Fibroblast of the aortic adventitia (primary cell): ENCODE measurements around the gene UGGT2. TPM values are rescaled to one million over a fixed set of nuclear protein-coding genes. Genes with fewer than 3 reads are reported as not detected.
"Not testable (repeated sequence)": the region's sequence is repeated elsewhere in the genome, so short reads cannot be mapped to it uniquely, and the experiment has no call there.

Source experiments
- DNase-seq: peaks from one replicate; pipeline ENCODE4 v3.0.0-alpha.2; 2010; ENCODE audit warnings: low read depth
- H3K4me3 ChIP-seq: 2 replicates; pipeline ENCODE4 v1.5.1; 2011; ENCODE audit warnings: low read depth, mild to moderate bottlenecking, control low read depth, low read length, moderate library complexity
- total RNA-seq: library from RNA; depleted of rRNA; stranded (reverse); fragments of >200 nt; gene quantifications from 2 replicates; pipeline ENCODE4 v1.2.3, GENCODE V29; 2012; ENCODE audit warnings: low replicate concordance
- TF ChIP-seq, protein P1 (sequence below): IDR thresholded peaks from 2 replicates; pipeline ENCODE4 v1.5.1; 2011; ENCODE audit warnings: mild to moderate bottlenecking, low read length, control low read depth, inconsistent platforms; ENCODE audit not compliant: insufficient read depth

UGGT2 gene
- total RNA-seq, 1 donor, result 67.3 TPM

GRCh38 chr13:95788100-95788463 is 265.1 kb downstream of the UGGT2 start:
- TF ChIP-seq, protein P1, sequence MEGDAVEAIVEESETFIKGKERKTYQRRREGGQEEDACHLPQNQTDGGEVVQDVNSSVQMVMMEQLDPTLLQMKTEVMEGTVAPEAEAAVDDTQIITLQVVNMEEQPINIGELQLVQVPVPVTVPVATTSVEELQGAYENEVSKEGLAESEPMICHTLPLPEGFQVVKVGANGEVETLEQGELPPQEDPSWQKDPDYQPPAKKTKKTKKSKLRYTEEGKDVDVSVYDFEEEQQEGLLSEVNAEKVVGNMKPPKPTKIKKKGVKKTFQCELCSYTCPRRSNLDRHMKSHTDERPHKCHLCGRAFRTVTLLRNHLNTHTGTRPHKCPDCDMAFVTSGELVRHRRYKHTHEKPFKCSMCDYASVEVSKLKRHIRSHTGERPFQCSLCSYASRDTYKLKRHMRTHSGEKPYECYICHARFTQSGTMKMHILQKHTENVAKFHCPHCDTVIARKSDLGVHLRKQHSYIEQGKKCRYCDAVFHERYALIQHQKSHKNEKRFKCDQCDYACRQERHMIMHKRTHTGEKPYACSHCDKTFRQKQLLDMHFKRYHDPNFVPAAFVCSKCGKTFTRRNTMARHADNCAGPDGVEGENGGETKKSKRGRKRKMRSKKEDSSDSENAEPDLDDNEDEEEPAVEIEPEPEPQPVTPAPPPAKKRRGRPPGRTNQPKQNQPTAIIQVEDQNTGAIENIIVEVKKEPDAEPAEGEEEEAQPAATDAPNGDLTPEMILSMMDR, result no peak
- DNase-seq, result no peak
- H3K4me3 ChIP-seq, result no peak overlapping the region

- DNase-seq, result no peak
- TF ChIP-seq, protein P1, result no peak
- no peak overlapping the region for H3K4me3 ChIP-seq
Measured at GRCh38 chr13:95787356-95788099, 265.7 kb downstream of the UGGT2 start.

DNA sequence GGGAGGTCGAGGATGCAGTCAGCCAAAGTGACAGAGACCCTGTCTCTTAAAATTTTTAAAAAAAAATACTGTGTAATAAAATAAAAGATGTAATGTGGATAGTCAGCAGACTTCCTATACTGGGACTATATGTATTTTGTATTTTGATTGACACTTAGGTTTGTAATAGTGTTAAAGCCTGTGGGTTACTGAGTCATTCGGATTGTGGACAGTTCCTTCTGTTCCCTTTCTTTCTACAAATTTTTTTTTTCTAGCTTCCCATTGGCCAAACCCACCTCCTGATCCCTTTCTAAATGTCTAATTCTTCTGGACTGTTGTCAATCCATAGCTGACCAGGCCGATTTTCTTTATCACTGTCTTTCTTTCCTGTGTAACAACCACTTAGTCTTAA is 268.3 kb downstream of the UGGT2 start:
- TF ChIP-seq, protein P1, result no peak
- H3K4me3 ChIP-seq, result no peak overlapping the region
- peak; percentile 23 for DNase-seq

- DNase-seq, result peak; percentile 88
- TF ChIP-seq, protein P1, result no peak
Measured at GRCh38 chr13:95784161-95784899, 268.9 kb downstream of the UGGT2 start.

GRCh38 chr13:95783747-95784146 is 269.5 kb downstream of the UGGT2 start:
- H3K4me3 ChIP-seq, result no peak overlapping the region
- TF ChIP-seq, protein P1, result no peak
- DNase-seq, result no peak

More at GRCh38 chr13:95784161-95784899, 268.9 kb downstream of the UGGT2 start:
- no peak overlapping the region for H3K4me3 ChIP-seq

- not testable (repeated sequence) for H3K4me3 ChIP-seq, DNase-seq
Measured at GRCh38 chr13:95781940-95782339, 271.3 kb downstream of the UGGT2 start.

DNA sequence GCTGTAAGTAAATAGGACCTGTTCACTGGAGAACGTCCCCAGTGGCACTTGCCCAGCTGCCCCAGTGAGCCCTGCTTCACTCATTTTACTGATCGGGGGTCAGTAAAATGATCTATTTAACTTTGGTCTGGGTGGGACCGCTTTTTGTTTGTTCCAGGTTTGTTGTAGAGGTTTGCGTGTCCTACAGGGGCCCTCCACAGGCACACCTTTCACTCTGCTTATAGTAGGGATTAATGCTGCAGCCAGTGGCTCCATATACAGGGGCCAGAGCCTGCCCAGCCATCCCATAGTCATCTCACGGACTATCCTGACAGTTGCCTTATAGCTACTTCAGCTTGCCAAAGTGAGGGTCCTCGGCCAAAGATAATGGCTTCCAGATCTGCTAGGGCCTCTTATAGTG is 272.2 kb downstream of the UGGT2 start:
- DNase-seq, result no peak
- TF ChIP-seq, protein P1, result no peak
- no peak overlapping the region for H3K4me3 ChIP-seq
